HG02885 (cell line): ENCODE results near the gene CCDC198.

Experiments used
- ATAC-seq: cut with Tn5 transposase; IDR thresholded peaks from one replicate; pipeline ENCODE4 v1.9.1; 2021; ENCODE audit warnings: mild to moderate bottlenecking; ENCODE audit not compliant: unreplicated experiment, poor library complexity

The CCDC198 gene

DNA sequence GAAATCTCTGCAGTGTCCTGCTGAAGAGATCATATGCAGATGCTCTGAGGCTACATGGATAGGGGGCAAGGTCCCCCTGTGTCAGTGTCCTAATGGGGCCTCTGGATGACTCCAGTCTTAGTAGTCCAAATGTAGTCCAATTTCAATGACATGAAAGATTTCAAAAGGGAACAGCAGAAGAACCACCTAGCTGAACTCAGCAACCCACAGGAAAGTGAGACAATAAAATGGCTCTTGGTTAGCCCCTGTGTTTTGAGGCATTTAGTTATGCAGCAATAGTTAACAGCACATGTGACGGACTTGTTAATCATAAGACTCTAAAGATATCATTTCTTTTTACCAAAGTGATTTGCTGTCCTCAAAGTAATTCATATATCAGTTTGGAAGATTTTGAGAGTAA, 22.7 kb downstream of the CCDC198 start:
- no peak for ATAC-seq

DNA sequence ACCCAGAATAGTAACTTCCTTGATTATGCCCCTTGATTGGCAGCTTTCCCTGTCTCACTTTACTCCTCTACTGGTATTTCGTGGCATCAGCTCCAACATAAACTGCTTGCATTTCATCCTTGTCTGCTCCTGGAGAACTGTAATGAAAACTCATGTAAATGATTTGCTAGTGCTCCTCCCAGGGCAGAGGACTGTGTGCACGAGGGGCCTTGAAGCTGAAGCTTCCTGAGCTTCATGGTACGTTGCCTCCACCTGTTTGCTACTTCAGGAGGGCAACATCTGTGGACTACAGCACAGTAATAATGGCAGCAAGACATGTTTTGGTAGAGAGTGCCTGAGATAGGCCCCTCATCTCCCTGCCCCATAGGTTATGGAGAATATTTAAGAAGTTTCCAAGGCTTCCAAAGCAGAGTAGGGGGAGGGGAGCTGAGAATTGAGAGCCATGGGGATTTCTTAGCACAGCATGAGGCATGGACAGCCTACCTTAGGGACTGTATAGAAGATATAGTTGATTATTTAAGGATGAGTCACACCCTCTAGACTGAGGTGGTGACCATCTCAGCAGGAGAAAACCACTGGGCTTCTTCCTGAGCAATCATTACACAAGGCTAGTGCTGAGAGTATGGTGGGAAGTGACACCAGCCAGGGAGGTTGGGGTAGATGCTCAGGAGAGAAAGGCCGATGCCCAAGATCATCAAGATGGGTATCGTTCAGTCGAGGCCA, 29.5 kb downstream of the CCDC198 start:
- peak; percentile 57 for ATAC-seq

- no peak for ATAC-seq
These were observed 31.1 kb downstream of the CCDC198 start for GRCh38 chr14:57462551-57462950.

DNA sequence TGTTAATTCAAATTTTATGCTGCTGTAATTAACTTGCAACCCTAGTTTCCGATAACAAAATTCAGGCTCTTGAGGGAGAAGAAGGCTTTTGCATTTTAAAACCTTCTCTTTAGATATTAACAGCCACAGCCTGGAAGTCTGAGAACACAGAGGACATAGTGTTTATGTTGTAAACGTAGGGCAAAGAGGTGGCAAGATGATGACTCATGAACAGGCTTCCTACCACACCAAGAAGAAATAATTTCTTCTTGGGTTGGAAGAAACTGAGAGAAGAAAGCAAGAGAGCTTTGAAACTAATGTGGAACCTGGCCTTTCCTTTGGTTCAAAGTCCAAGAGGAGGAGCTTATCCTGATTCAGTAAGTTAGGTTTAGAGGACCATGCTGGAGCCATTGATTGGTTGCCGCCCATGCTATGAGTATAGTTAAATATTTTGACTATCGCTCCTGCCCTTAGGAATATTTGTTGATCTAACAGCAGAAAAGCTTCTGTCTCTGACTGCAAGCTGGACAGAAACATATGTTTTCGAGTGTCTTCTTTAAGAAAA, 31.8 kb downstream of the CCDC198 start:
- no peak for ATAC-seq

DNA sequence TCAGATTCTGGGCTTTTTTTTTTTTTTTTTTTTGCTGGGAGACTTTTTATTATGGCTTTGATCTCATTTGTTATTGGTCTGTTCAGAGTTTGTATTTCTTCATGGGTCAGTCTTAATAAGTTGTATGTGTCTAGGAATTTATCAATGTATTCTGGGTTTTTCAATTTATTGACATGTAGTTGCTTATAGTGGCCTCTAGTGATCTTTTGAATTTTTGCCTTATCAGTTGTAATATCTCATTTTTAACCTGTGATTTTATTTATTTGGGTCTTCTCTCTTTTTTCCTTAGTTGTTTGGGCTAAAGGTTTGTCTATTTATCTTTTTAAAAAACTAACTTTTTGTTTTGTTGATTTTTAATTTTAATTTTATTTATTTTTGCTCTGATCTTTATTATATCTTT, 57.7 kb downstream of the CCDC198 start:
- ATAC-seq = no peak

- no peak for ATAC-seq
These were observed 72.7 kb downstream of the CCDC198 start for GRCh38 chr14:57420986-57421385.

DNA sequence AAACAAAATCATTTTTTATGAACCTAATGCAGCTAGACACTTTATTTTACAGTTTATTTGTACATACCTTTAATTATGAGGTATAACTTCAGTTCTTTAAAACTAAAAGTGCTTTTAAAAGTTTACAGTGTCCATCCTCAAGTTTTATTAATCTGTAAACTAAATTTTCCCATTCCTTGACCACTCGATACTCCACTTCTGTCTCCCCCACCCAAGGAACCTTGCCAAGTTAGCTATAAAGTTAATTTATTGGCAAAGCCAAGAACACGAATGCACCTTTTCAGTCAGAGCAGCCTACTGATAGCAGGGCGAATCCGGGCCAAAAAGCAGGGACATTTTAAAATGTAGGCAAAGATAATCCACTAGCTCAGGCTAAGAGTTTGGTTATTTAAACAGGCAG, 73.6 kb downstream of the CCDC198 start:
- no peak for ATAC-seq
